ENCODE measurements around the gene PRMT7.

DNA sequence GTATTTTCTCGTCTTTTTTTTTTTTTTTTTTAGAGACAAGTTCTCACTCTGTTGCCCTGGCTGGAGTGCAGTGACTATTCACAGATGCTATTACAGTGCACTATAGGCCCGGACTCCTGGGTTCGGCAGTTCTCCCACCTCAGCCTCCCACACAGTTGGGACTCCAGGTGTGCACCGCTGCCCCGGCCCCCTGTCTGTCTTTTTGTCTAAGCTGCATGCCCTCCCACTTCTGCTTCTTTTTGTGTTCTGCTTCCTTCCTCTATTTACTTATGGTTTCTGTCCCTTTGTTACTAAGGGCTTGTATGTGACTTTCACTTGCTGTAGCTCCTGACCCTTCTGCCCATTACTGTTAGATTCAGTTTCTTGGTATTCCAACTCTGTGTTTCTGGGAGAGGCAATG, 26.0 kb upstream of the PRMT7 start:
- TF ChIP-seq POLR2AphosphoS5 (IDR thresholded peaks at IDR 0.05; ENCODE audit: low read depth, low read length), result no peak
- no peak for TF ChIP-seq POLR2A (IDR thresholded peaks at IDR 0.05; ENCODE audit: low read depth, low read length)
